HepG2 (cell line): Measurements from ENCODE around the gene SLC12A1.

ENCODE experiments used
- AGO1 ChIP-seq: fragments of 200-400 bp; formaldehyde crosslinking; IDR thresholded peaks from 2 replicates; pipeline ENCODE4 v1.6.1; 2017; ENCODE audit warnings: mild to moderate bottlenecking, low read depth, low read length, moderate library complexity; ENCODE audit not compliant: poor library complexity, severe bottlenecking
- LRRFIP1 ChIP-seq: sonication (generic); formaldehyde crosslinking; conservative IDR thresholded peaks from 2 replicates; pipeline ENCODE4 v1.4.0; 2020; ENCODE audit warnings: missing genetic modification reagents
- NR2F6 ChIP-seq, 2 experiments: IDR thresholded peaks; 2 replicates each; pipeline ENCODE4 v1.6.1; 2016; ENCODE audit warnings: antibody characterized with exemption in 1 of 2, mild to moderate bottlenecking in 1 of 2
- ZFAT ChIP-seq: sonication (generic); formaldehyde crosslinking; conservative IDR thresholded peaks from 2 replicates; pipeline ENCODE4 v1.8.1; 2023; ENCODE audit warnings: missing genetic modification reagents, inconsistent platforms
- ZNF784 ChIP-seq: sonication (generic); formaldehyde crosslinking; IDR thresholded peaks from 2 replicates; pipeline ENCODE4 v1.5.1; 2020; ENCODE audit warnings: missing genetic modification reagents, mild to moderate bottlenecking, borderline replicate concordance

GRCh38 chr15:48182749-48183148, 23.4 kb upstream of the SLC12A1 start:
- TF ChIP-seq ZFAT (CRISPR knock-in tag) (no peak), ZNF784 (CRISPR knock-in tag) (no peak), AGO1 (no peak), LRRFIP1 (CRISPR knock-in tag) (no peak), NR2F6 (IDR thresholded peaks at IDR 0.05) (no peak), NR2F6 (CRISPR knock-in tag; IDR thresholded peaks at IDR 0.05) (no peak)
